GM12878 (cell line): ENCODE data around the gene BET1. TPM values are rescaled to one million over a fixed set of nuclear protein-coding genes. Genes with fewer than 3 reads are reported as not detected.

ENCODE experiments used
- ATAC-seq: fragments of 200-7000 bp; cut with Tn5 transposase; 3 replicates; pipeline ENCODE4 v1.9.1; 2020; ENCODE audit warnings: mild to moderate bottlenecking, moderate library complexity
- BruUV-seq: library from RNA; stranded (reverse); fragments of 400-500 nt; replicated peaks from 2 replicates; lab custom pipeline; 2021; lab: Mats Ljungman, UMichigan
- CTCF ChIA-PET: fragments of 300-600 bp; sonication (Branson Sonifier 250); formaldehyde crosslinking; extraction: SDS; loops from one replicate; lab custom pipeline; 2021; ENCODE audit warnings: inconsistent platforms; lab: Yijun Ruan, JAX
- POLR2A ChIA-PET: fragments of 350-600 bp; formaldehyde crosslinking; extraction: SDS; loops from one replicate; lab custom pipeline; 2021; ENCODE audit warnings: inconsistent platforms; lab: Charles Lee
- RAD21 ChIA-PET: fragments of 300-600 bp; sonication (Branson Sonifier 250); formaldehyde crosslinking; loops from one replicate; lab custom pipeline; 2023; ENCODE audit warnings: antibody characterized with exemption; ENCODE audit not compliant: unreplicated experiment; lab: Charles Lee
- SMC1A ChIA-PET: fragments of 300-600 bp; sonication (Branson Sonifier 250); formaldehyde crosslinking; loops from one replicate; lab custom pipeline; 2023; ENCODE audit not compliant: unreplicated experiment, uncharacterized antibody; lab: Charles Lee
- DNase-seq: peaks from one replicate; pipeline ENCODE4 v3.0.0-alpha.2; 2011; ENCODE audit warnings: low read depth, low spot score
- FAIRE-seq: peaks from 3 replicates; lab custom pipeline; 2011; peaks lifted over from hg19 to GRCh38; lab: Jason Lieb, UNC
- H2AFZ ChIP-seq: 2 replicates; pipeline ENCODE4 v1.6.0; 2011; ENCODE audit warnings: low read depth, low read length, control low read depth; ENCODE audit not compliant: control insufficient read depth
- H3K27ac ChIP-seq: 2 replicates; pipeline ENCODE4 v1.5.1; 2011; ENCODE audit warnings: control low read depth; ENCODE audit not compliant: control insufficient read depth, insufficient read depth
- H3K27me3 ChIP-seq, 2 experiments: replicated peaks in 1 of 2; 2 replicates each; pipeline versions ENCODE4 v1.6.0 to v1.6.1; 2011; ENCODE audit warnings: low read length in 1 of 2; ENCODE audit not compliant: control insufficient read depth in 2 of 2, insufficient read depth in 2 of 2
- H3K36me3 ChIP-seq, 2 experiments: 2 replicates each; pipeline ENCODE4 v1.5.1; 2011; ENCODE audit warnings: low read length in 1 of 2; ENCODE audit not compliant: control insufficient read depth in 2 of 2, insufficient read depth in 2 of 2
- H3K4me1 ChIP-seq: 2 replicates; pipeline ENCODE4 v1.6.1; 2011; ENCODE audit warnings: mild to moderate bottlenecking, low read length, moderate library complexity, mixed read lengths; ENCODE audit not compliant: control insufficient read depth, insufficient read depth
- H3K4me2 ChIP-seq: 2 replicates; pipeline ENCODE4 v1.6.0; 2011; ENCODE audit warnings: control low read depth; ENCODE audit not compliant: control insufficient read depth, insufficient read depth
- H3K4me3 ChIP-seq: fragments of 200-600 bp; sonication (generic); 2 replicates; pipeline ENCODE4 v1.5.1; 2016
- H3K79me2 ChIP-seq: 2 replicates; pipeline ENCODE4 v1.6.0; 2011; ENCODE audit warnings: low read length; ENCODE audit not compliant: control insufficient read depth, insufficient read depth
- H3K9ac ChIP-seq: 2 replicates; pipeline ENCODE4 v1.8.0; 2011; ENCODE audit warnings: low read length, control low read depth, mixed read lengths; ENCODE audit not compliant: control insufficient read depth, insufficient read depth
- H3K9me3 ChIP-seq: replicated peaks from 3 replicates; pipeline ENCODE4 v1.5.1; 2011; ENCODE audit warnings: mild to moderate bottlenecking, low read length; ENCODE audit not compliant: control insufficient read depth, insufficient read depth
- H4K20me1 ChIP-seq: 2 replicates; pipeline ENCODE4 v1.6.0; 2011; ENCODE audit not compliant: control insufficient read depth, insufficient read depth
- ATF3 ChIP-seq: IDR thresholded peaks from 2 replicates; pipeline ENCODE4 v1.6.1; 2011; ENCODE audit warnings: low read depth, mild to moderate bottlenecking, low read length, moderate library complexity, borderline replicate concordance; ENCODE audit errors: extremely low read depth
- ATF7 ChIP-seq: fragments of 450-650 bp; IDR thresholded peaks from 2 replicates; pipeline ENCODE4 v1.6.1; 2016; ENCODE audit warnings: low read depth, mild to moderate bottlenecking
- CBX3 ChIP-seq: fragments of 200-600 bp; sonication (generic); IDR thresholded peaks from 2 replicates; pipeline ENCODE4 v1.6.1; 2016; ENCODE audit warnings: low read depth, borderline replicate concordance
- HDAC2 ChIP-seq: fragments of 200-600 bp; sonication (generic); IDR thresholded peaks from 2 replicates; pipeline ENCODE4 v1.6.1; 2017
- IKZF2 ChIP-seq, 2 experiments: fragments of 450-650 bp; IDR thresholded peaks; 2 replicates each; pipeline ENCODE4 v1.6.1; 2017; ENCODE audit warnings: mild to moderate bottlenecking in 2 of 2, moderate library complexity in 2 of 2
- JUNB ChIP-seq: IDR thresholded peaks from 2 replicates; pipeline ENCODE4 v1.6.1; 2016; ENCODE audit warnings: antibody characterized with exemption, mild to moderate bottlenecking
- MTA2 ChIP-seq: fragments of 450-650 bp; IDR thresholded peaks from 2 replicates; pipeline ENCODE4 v1.6.1; 2016; ENCODE audit warnings: low read depth, mild to moderate bottlenecking, moderate library complexity
- RELB ChIP-seq: fragments of 450-650 bp; IDR thresholded peaks from 2 replicates; pipeline ENCODE4 v1.6.1; 2017; ENCODE audit warnings: low read depth, mild to moderate bottlenecking, moderate library complexity
- SKIL ChIP-seq: fragments of 450-650 bp; IDR thresholded peaks from 2 replicates; pipeline ENCODE4 v1.6.1; 2017; ENCODE audit warnings: mild to moderate bottlenecking, low read depth, inconsistent platforms; ENCODE audit not compliant: poor library complexity, severe bottlenecking
- ZBTB40 ChIP-seq: fragments of 450-650 bp; IDR thresholded peaks from 2 replicates; pipeline ENCODE4 v1.6.1; 2016; ENCODE audit warnings: mild to moderate bottlenecking, moderate library complexity, borderline replicate concordance
- ZNF217 ChIP-seq: fragments of 450-650 bp; IDR thresholded peaks from 2 replicates; pipeline ENCODE4 v1.6.1; 2017; ENCODE audit warnings: antibody characterized with exemption, mild to moderate bottlenecking
- WGBS: methylation state at CpG from one replicate; pipeline ENCODE4 v1.1.6; 2016; ENCODE audit warnings: low lambda C conversion rate; ENCODE audit not compliant: insufficient replicate concordance, insufficient coverage; ENCODE audit errors: missing lambda C conversion rate; 5-methylcytosine and 5-hydroxymethylcytosine counted together
- in situ Hi-C: fragments of 300-500 bp; cut with MboI; formaldehyde crosslinking; loops from 9 replicates; pipeline ENCODE4 v1.14.3; 2018; ENCODE audit warnings: mixed read lengths
- intact Hi-C: fragments of 100-400 bp; cut with micrococcal nuclease; formaldehyde crosslinking; loops from one replicate; pipeline ENCODE4 v1.14.2; 2022; ENCODE audit not compliant: unreplicated experiment
- polyA plus RNA-seq, 11 experiments: library from polyadenylated mRNA; depleted of rRNA in 4 of 11; unstranded in 6 of 11; stranded (reverse) in 5 of 11; fragments of >200 nt; fragmentation: Nextera tagmentation in 4 of 11; fragmentation: Illumina TruSeq in 1 of 11; extraction: Ambion mirVana in 4 of 11; extraction: Trizol in 1 of 11; gene quantifications; 1 replicate in 1 of 11; 2 replicates in 10 of 11; pipeline versions ENCODE4 v1.2.1 to v1.2.3, GENCODE V29; 2011 to 2016; ENCODE audit warnings: inconsistent platforms in 2 of 11, missing spikeins in 2 of 11, low read depth in 1 of 11
- total RNA-seq, 4 experiments: library from RNA; depleted of rRNA in 3 of 4; stranded (reverse); fragments of >200 nt in 3 of 4; fragmentation: Illumina TruSeq in 1 of 4; extraction: Trizol in 1 of 4; gene quantifications; 2 replicates each; pipeline versions ENCODE4 v1.2.1 to v1.2.3, GENCODE V29; 2013 to 2021

BET1 gene
- total and polyA plus RNA-seq, 10 of the 15 experiments (the other 5 are each of a cell fraction or from before 2014, with no cell fraction given), result 12.5 to 99.5 (median 28.4) TPM

GRCh38 chr7:94053532-94053931 is 49.4 kb upstream of the BET1 start (continued):
- TF ChIP-seq SKIL, result no peak
- TF ChIP-seq, all 136 proteins: peak for 0

GRCh38 chr7:94052398-94053180 is 48.4 kb upstream of the BET1 start:
- Histone ChIP-seq H3K4me3 (no peak overlapping the region), H3K79me2 (no peaks in the 10 kb centered on the region), H3K4me2 (peak overlapping the region; percentile 50; the same call in 1 of the 2 replicates), H3K9me3 (peaks cover 2% of the 10 kb centered on the region; the same call in 1 of the 3 replicates), H4K20me1 (no peaks in the 10 kb centered on the region), H3K27me3 (no peaks in the 10 kb centered on the region), H3K9ac (no peak overlapping the region), H3K36me3 (no peaks in the 10 kb centered on the region), H2AFZ (peak overlapping the region; percentile 34), H3K27ac (no peak overlapping the region), H3K4me1 (peaks cover 23% of the 10 kb centered on the region)
- FAIRE-seq, result no peak
- no peak for TF ChIP-seq ATF3
- TF ChIP-seq CBX3, result no peak
- TF ChIP-seq JUNB, result peak; percentile 5; the same call in 1 of the 2 replicates
- TF ChIP-seq IKZF2 (IDR thresholded peaks at IDR 0.05), result peak in 1 of 2 experiments; percentile 30; a peak in 2 of 4 replicates
- no peak for TF ChIP-seq HDAC2
- TF ChIP-seq RELB, result 0 out of 2 replicates have a peak, but pooled peaks have one; percentile 8
- TF ChIP-seq ZBTB40, result peak; percentile 92
- TF ChIP-seq ATF7, result peak; percentile 86
- peak; percentile 28; the same call in 1 of the 2 replicates for TF ChIP-seq MTA2
- peak; percentile 67; the same call in 1 of the 2 replicates for TF ChIP-seq ZNF217
- no TSS peak for BruUV-seq
- intact Hi-C loops, result loop anchor here (5.0 kb wide), 1 partner anchor 110 kb away; no protein-coding TSS in a partner anchor
- CTCF ChIA-PET, result no interaction called here
- POLR2A ChIA-PET, result no interaction called here
- peak; percentile 65 for ATAC-seq
- in situ Hi-C loops, result no loop called here
- peak; percentile 27 for DNase-seq
- SMC1A ChIA-PET, result interaction anchor here (0.9 to 3.2 kb wide), 4 partner anchors 9 to 75 kb away, joined by 3 to 10 read pairs (median 4); no protein-coding TSS in a partner anchor
- RAD21 ChIA-PET, result interaction anchor here (1.0 to 2.7 kb wide), 3 partner anchors 10 to 35 kb away, joined by 3 to 8 read pairs (median 5); no protein-coding TSS in a partner anchor
- WGBS, result 16% methylated on average over 5 of the region's 5 CpGs
